ENCODE measurements around the gene MED16. TPM values are rescaled to one million over a fixed set of nuclear protein-coding genes. Genes with fewer than 3 reads are reported as not detected.

The MED16 gene
- total RNA-seq, 1 donor from 2014 or later: 12.1 TPM

GRCh38 chr19:939922-940321 is 46.9 kb upstream of the MED16 start:
- TF ChIP-seq, protein P1, sequence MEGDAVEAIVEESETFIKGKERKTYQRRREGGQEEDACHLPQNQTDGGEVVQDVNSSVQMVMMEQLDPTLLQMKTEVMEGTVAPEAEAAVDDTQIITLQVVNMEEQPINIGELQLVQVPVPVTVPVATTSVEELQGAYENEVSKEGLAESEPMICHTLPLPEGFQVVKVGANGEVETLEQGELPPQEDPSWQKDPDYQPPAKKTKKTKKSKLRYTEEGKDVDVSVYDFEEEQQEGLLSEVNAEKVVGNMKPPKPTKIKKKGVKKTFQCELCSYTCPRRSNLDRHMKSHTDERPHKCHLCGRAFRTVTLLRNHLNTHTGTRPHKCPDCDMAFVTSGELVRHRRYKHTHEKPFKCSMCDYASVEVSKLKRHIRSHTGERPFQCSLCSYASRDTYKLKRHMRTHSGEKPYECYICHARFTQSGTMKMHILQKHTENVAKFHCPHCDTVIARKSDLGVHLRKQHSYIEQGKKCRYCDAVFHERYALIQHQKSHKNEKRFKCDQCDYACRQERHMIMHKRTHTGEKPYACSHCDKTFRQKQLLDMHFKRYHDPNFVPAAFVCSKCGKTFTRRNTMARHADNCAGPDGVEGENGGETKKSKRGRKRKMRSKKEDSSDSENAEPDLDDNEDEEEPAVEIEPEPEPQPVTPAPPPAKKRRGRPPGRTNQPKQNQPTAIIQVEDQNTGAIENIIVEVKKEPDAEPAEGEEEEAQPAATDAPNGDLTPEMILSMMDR (IDR thresholded peaks at IDR 0.05; ENCODE audit: insufficient read depth, low read length, severe bottlenecking): no peak
- Histone ChIP-seq H3K27me3 (ENCODE audit: control insufficient read depth, insufficient read depth, low read length) (no peaks in the 10 kb centered on the region), H3K36me3 (ENCODE audit: control insufficient read depth, insufficient read depth, low read length) (peaks cover 8% of the 10 kb centered on the region), H3K4me3 (ENCODE audit: low read depth, low read length) (no peak overlapping the region)
- no peak for FAIRE-seq
- DNase-seq (ENCODE audit: low read depth): no peak

GRCh38 chr19:939439-939838 is 46.5 kb upstream of the MED16 start:
- Histone ChIP-seq H3K36me3 (ENCODE audit: control insufficient read depth, insufficient read depth, low read length) (peaks cover 8% of the 10 kb centered on the region), H3K4me3 (ENCODE audit: low read depth, low read length) (no peak overlapping the region), H3K27me3 (ENCODE audit: control insufficient read depth, insufficient read depth, low read length) (no peaks in the 10 kb centered on the region)
- TF ChIP-seq, protein P1 (IDR thresholded peaks at IDR 0.05; ENCODE audit: insufficient read depth, low read length, severe bottlenecking): no peak
- no peak for DNase-seq (ENCODE audit: low read depth)
- no peak for FAIRE-seq

GRCh38 chr19:938233-938923 is 45.4 kb upstream of the MED16 start:
- H3K27me3 ChIP-seq (ENCODE audit: control insufficient read depth, insufficient read depth, low read length): no peaks in the 10 kb centered on the region
- DNase-seq (ENCODE audit: low read depth) (no peak), FAIRE-seq (no peak)
- no peak overlapping the region for H3K4me3 ChIP-seq (ENCODE audit: low read depth, low read length)
- TF ChIP-seq, protein P1 (IDR thresholded peaks at IDR 0.05; ENCODE audit: insufficient read depth, low read length, severe bottlenecking): no peak
- peaks cover 4% of the 10 kb centered on the region for H3K36me3 ChIP-seq (ENCODE audit: control insufficient read depth, insufficient read depth, low read length)

DNA sequence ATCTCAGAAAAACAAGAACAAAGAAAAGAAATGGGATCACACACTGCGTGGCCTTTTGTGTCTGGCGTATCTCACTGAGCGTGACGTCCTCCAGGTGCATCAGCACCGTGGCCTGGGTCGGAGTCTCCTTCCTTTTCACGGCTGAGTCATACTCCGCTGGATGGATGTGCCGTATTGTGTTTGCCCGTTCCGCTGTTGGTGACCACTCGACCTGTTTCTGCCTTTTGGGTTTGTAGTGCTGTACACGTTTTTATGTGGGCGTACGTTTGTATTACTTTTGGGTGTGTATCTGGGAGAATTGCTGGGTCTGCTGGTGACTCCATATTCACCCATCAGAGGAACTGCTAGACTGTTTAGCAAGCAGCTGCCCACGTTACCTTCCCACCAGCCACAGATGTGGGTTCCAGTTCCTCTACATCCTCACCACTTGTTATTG is 44.3 kb upstream of the MED16 start:
- peaks cover 2% of the 10 kb centered on the region for H3K36me3 ChIP-seq (ENCODE audit: control insufficient read depth, insufficient read depth, low read length)
- TF ChIP-seq, protein P1 (IDR thresholded peaks at IDR 0.05; ENCODE audit: insufficient read depth, low read length, severe bottlenecking): no peak

GRCh38 chr19:936175-936546 is 43.2 kb upstream of the MED16 start:
- Histone ChIP-seq H3K36me3 (ENCODE audit: control insufficient read depth, insufficient read depth, low read length) (peaks cover 2% of the 10 kb centered on the region), H3K27me3 (ENCODE audit: control insufficient read depth, insufficient read depth, low read length) (no peaks in the 10 kb centered on the region), H3K4me3 (ENCODE audit: low read depth, low read length) (no peak overlapping the region)
- DNase-seq (ENCODE audit: low read depth) (no peak), FAIRE-seq (no peak)
- TF ChIP-seq, protein P1 (IDR thresholded peaks at IDR 0.05; ENCODE audit: insufficient read depth, low read length, severe bottlenecking): no peak

More for the DNA sequence above, 44.3 kb upstream of the MED16 start:
- FAIRE-seq (peak; percentile 23), DNase-seq (ENCODE audit: low read depth) (no peak)
- no peaks in the 10 kb centered on the region for H3K27me3 ChIP-seq (ENCODE audit: control insufficient read depth, insufficient read depth, low read length)
- no peak overlapping the region for H3K4me3 ChIP-seq (ENCODE audit: low read depth, low read length)

All from bronchial epithelial cell (primary cell).